KMS-11 (cell line): ENCODE data around the gene TMED6.

Source experiments
- H2AFZ ChIP-seq: fragments of 200-600 bp; sonication (generic); 2 replicates; pipeline ENCODE4 v1.6.1; 2016; ENCODE audit warnings: antibody characterized with exemption, mixed run types, low read depth
- H3K27ac ChIP-seq: fragments of 200-600 bp; sonication (generic); 2 replicates; pipeline ENCODE4 v1.6.1; 2016; ENCODE audit warnings: mild to moderate bottlenecking, mixed run types
- H3K27me3 ChIP-seq: fragments of 200-600 bp; sonication (generic); 2 replicates; pipeline ENCODE4 v1.6.1; 2017; ENCODE audit warnings: mild to moderate bottlenecking, low read depth, mixed run types, moderate library complexity; ENCODE audit not compliant: insufficient read depth
- H3K36me3 ChIP-seq: fragments of 200-600 bp; sonication (generic); 2 replicates; pipeline ENCODE4 v1.6.1; 2017; ENCODE audit warnings: mild to moderate bottlenecking, mixed run types; ENCODE audit not compliant: insufficient read depth
- H3K4me1 ChIP-seq: fragments of 200-600 bp; sonication (generic); 2 replicates; pipeline ENCODE4 v1.6.1; 2016; ENCODE audit warnings: mild to moderate bottlenecking, low read depth, mixed run types; ENCODE audit not compliant: poor library complexity, severe bottlenecking
- H3K4me2 ChIP-seq: fragments of 200-600 bp; sonication (generic); 2 replicates; pipeline ENCODE4 v1.7.0; 2016; ENCODE audit warnings: mild to moderate bottlenecking, mixed run types
- H3K4me3 ChIP-seq: fragments of 200-600 bp; sonication (generic); IDR thresholded peaks from 2 replicates; pipeline ENCODE4 v1.6.1; 2017; ENCODE audit warnings: low read depth, low read length, mixed read lengths; ENCODE audit not compliant: insufficient read depth
- H3K79me2 ChIP-seq: fragments of 200-600 bp; sonication (generic); 2 replicates; pipeline ENCODE4 v1.6.1; 2016; ENCODE audit warnings: low read depth, mixed run types; ENCODE audit not compliant: insufficient read depth
- H3K9ac ChIP-seq: fragments of 200-600 bp; sonication (generic); 2 replicates; pipeline ENCODE4 v1.6.1; 2016; ENCODE audit warnings: mild to moderate bottlenecking, mixed run types
- H4K20me1 ChIP-seq: fragments of 200-600 bp; sonication (generic); 2 replicates; pipeline ENCODE4 v1.6.1; 2016; ENCODE audit warnings: mild to moderate bottlenecking, mixed run types; ENCODE audit not compliant: insufficient read depth
- CTCF ChIP-seq: fragments of 200-600 bp; sonication (generic); conservative IDR thresholded peaks from 2 replicates; pipeline ENCODE4 v1.6.1; 2017; ENCODE audit warnings: low read depth, mild to moderate bottlenecking, antibody characterized with exemption, low read length, moderate library complexity, mixed read lengths

The TMED6 gene

GRCh38 chr16:69319826-69320739 is 31.5 kb downstream of the TMED6 start:
- TF ChIP-seq CTCF: no peak
- H3K79me2 ChIP-seq: peaks cover 8% of the 10 kb centered on the region; the same call in 1 of the 2 replicates
- no peaks in the 10 kb centered on the region for H3K4me1 ChIP-seq
- H2AFZ ChIP-seq: no peak overlapping the region
- H3K27ac ChIP-seq: no peak overlapping the region
- no peak overlapping the region for H3K4me3 ChIP-seq
- H3K36me3 ChIP-seq: no peaks in the 10 kb centered on the region; the same call in 1 of the 2 replicates
- no peaks in the 10 kb centered on the region for H3K27me3 ChIP-seq
- no peaks in the 10 kb centered on the region for H4K20me1 ChIP-seq
- H3K9ac ChIP-seq: no peak overlapping the region
- no peak overlapping the region for H3K4me2 ChIP-seq

- H3K27ac ChIP-seq: no peak overlapping the region
- no peak overlapping the region for H3K9ac ChIP-seq
- no peaks in the 10 kb centered on the region for H3K4me1 ChIP-seq
- no peak overlapping the region for H3K4me2 ChIP-seq
- no peaks in the 10 kb centered on the region for H4K20me1 ChIP-seq
- no peaks in the 10 kb centered on the region; the same call in 1 of the 2 replicates for H3K36me3 ChIP-seq
- H3K79me2 ChIP-seq: peaks cover 9% of the 10 kb centered on the region; the same call in 1 of the 2 replicates
- no peak overlapping the region for H2AFZ ChIP-seq
- no peaks in the 10 kb centered on the region for H3K27me3 ChIP-seq
- no peak overlapping the region for H3K4me3 ChIP-seq
- no peak for TF ChIP-seq CTCF
Observed at GRCh38 chr16:69319381-69319780, 32.2 kb downstream of the TMED6 start.

- Histone ChIP-seq H3K4me3 (no peak overlapping the region), H3K4me1 (no peaks in the 10 kb centered on the region), H3K9ac (no peak overlapping the region), H3K27ac (no peak overlapping the region), H2AFZ (no peak overlapping the region), H3K79me2 (peaks cover 12% of the 10 kb centered on the region), H3K4me2 (no peak overlapping the region), H3K36me3 (no peaks in the 10 kb centered on the region; the same call in 1 of the 2 replicates), H3K27me3 (no peaks in the 10 kb centered on the region), H4K20me1 (no peaks in the 10 kb centered on the region)
- no peak for TF ChIP-seq CTCF
Observed at GRCh38 chr16:69318911-69319289, 32.7 kb downstream of the TMED6 start.

- Histone ChIP-seq H3K4me1 (peaks cover 3% of the 10 kb centered on the region), H3K27me3 (no peaks in the 10 kb centered on the region), H3K79me2 (peaks cover 17% of the 10 kb centered on the region), H3K9ac (no peak overlapping the region), H3K27ac (no peak overlapping the region), H3K4me3 (no peak overlapping the region), H3K4me2 (no peak overlapping the region), H2AFZ (no peak overlapping the region), H3K36me3 (no peaks in the 10 kb centered on the region; the same call in 1 of the 2 replicates), H4K20me1 (no peaks in the 10 kb centered on the region)
- no peak for TF ChIP-seq CTCF
Observed at GRCh38 chr16:69318177-69318910, 33.2 kb downstream of the TMED6 start.
